ENCODE results near the gene R3HDML. TPM values are rescaled to one million over a fixed set of nuclear protein-coding genes. Genes with fewer than 3 reads are reported as not detected.

The R3HDML gene
- total and polyA plus RNA-seq, 2 of the 13 experiments (the other 11 are each of a cell fraction or from before 2014, with no cell fraction given) = not detected

DNA sequence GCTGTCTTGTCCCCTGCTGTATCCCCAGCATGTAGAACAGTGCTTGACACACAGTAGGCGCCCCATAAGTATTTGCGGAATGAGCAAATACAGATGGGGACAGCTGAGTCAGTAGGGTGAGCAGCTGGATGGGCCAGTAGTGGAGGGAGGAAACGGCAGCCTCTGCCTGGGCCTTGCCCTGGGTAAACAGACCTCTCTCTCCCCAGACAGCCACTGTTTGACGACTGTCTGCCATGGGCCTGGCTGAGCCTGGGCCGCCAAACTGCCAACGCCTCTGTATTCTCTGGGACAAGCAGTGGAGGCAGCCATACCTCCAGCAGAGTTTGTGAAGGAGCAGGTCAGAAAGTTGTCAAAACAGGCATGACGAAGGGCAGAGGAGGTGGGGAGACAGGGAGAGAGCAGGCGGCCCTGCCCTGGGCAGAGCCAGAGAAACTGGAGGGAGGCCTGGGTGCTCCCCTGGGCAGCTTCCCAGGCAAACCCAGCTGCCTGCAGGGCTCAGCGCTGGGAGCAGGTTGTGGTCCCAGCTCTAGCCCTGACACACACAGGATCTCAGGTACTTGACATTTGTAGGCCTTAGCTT, 33.9 kb downstream of the R3HDML start (continued):
- TF ChIP-seq ZNF570 (CRISPR knock-in tag; IDR thresholded peaks at IDR 0.05; ENCODE audit: borderline replicate concordance) (no peak), FOXA1 (IDR thresholded peaks at IDR 0.05) (no peak; the same call in 1 of the 2 replicates), FOXA1 (CRISPR knock-in tag; IDR thresholded peaks at IDR 0.05) (peak; percentile 100), MTA3 (CRISPR knock-in tag; IDR thresholded peaks at IDR 0.05) (no peak), ELF3 (CRISPR knock-in tag; IDR thresholded peaks at IDR 0.05) (peak; percentile 95), TEAD3 (CRISPR knock-in tag; optimal IDR thresholded peaks at IDR 0.05; ENCODE audit: borderline replicate concordance) (peak; percentile 98), ZNF34 (CRISPR knock-in tag; IDR thresholded peaks at IDR 0.05; ENCODE audit: borderline replicate concordance) (0 out of 2 replicates have a peak, but pooled peaks have one; percentile 12), SNAI1 (CRISPR knock-in tag; IDR thresholded peaks at IDR 0.05; ENCODE audit: borderline replicate concordance) (no peak), GTF2F1 (IDR thresholded peaks at IDR 0.05; ENCODE audit: low read length) (no peak), ATF5 (CRISPR knock-in tag; IDR thresholded peaks at IDR 0.05; ENCODE audit: low read depth) (no peak), ZNF263 (CRISPR knock-in tag; IDR thresholded peaks at IDR 0.05) (peak; percentile 83), AHR (CRISPR knock-in tag; IDR thresholded peaks at IDR 0.05) (peak; percentile 39; the same call in 1 of the 2 replicates), DMAP1 (CRISPR knock-in tag; IDR thresholded peaks at IDR 0.05) (no peak), SPEN (CRISPR knock-in tag; IDR thresholded peaks at IDR 0.05; ENCODE audit: low read depth) (peak; percentile 94), TIGD3 (CRISPR knock-in tag; IDR thresholded peaks at IDR 0.05; ENCODE audit: borderline replicate concordance) (no peak), CAMTA2 (CRISPR knock-in tag; IDR thresholded peaks at IDR 0.05; ENCODE audit: borderline replicate concordance) (no peak), NFRKB (IDR thresholded peaks at IDR 0.05) (no peak), USF2 (IDR thresholded peaks at IDR 0.05; ENCODE audit: low read depth, low read length) (no peak), USF2 (CRISPR knock-in tag; IDR thresholded peaks at IDR 0.05; ENCODE audit: borderline replicate concordance) (no peak), FOXA3 (CRISPR knock-in tag; IDR thresholded peaks at IDR 0.05) (peak; percentile 98), ZNF703 (CRISPR knock-in tag; IDR thresholded peaks at IDR 0.05; ENCODE audit: borderline replicate concordance) (no peak), THAP11 (CRISPR knock-in tag; IDR thresholded peaks at IDR 0.05) (0 out of 2 replicates have a peak, but pooled peaks have one; percentile 47)
- TF ChIP-seq, protein P1, sequence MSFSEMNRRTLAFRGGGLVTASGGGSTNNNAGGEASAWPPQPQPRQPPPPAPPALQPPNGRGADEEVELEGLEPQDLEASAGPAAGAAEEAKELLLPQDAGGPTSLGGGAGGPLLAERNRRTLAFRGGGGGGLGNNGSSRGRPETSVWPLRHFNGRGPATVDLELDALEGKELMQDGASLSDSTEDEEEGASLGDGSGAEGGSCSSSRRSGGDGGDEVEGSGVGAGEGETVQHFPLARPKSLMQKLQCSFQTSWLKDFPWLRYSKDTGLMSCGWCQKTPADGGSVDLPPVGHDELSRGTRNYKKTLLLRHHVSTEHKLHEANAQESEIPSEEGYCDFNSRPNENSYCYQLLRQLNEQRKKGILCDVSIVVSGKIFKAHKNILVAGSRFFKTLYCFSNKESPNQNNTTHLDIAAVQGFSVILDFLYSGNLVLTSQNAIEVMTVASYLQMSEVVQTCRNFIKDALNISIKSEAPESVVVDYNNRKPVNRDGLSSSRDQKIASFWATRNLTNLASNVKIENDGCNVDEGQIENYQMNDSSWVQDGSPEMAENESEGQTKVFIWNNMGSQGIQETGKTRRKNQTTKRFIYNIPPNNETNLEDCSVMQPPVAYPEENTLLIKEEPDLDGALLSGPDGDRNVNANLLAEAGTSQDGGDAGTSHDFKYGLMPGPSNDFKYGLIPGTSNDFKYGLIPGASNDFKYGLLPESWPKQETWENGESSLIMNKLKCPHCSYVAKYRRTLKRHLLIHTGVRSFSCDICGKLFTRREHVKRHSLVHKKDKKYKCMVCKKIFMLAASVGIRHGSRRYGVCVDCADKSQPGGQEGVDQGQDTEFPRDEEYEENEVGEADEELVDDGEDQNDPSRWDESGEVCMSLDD (CRISPR knock-in tag; IDR thresholded peaks at IDR 0.05; ENCODE audit: borderline replicate concordance) = 0 out of 2 replicates have a peak, but pooled peaks have one; percentile 9
- TF ChIP-seq, protein P2, sequence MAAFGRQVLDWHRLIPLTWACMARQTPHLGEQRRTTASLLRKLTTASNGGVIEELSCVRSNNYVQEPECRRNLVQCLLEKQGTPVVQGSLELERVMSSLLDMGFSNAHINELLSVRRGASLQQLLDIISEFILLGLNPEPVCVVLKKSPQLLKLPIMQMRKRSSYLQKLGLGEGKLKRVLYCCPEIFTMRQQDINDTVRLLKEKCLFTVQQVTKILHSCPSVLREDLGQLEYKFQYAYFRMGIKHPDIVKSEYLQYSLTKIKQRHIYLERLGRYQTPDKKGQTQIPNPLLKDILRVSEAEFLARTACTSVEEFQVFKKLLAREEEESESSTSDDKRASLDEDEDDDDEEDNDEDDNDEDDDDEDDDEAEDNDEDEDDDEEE (CRISPR knock-in tag; IDR thresholded peaks at IDR 0.05) = 0 out of 2 replicates have a peak, but pooled peaks have one; percentile 30

Data from HepG2 (cell line).